Measurements from ENCODE around the gene PXMP2. TPM values are rescaled to one million over a fixed set of nuclear protein-coding genes. Genes with fewer than 3 reads are reported as not detected.
"Not testable (repeated sequence)": the region's sequence is repeated elsewhere in the genome, so short reads cannot be mapped to it uniquely, and the experiment has no call there.

PXMP2 gene
- total RNA-seq, 5 donors from 2014 or later (not counting 1 experiment from before 2014, with no cell fraction given), result 3.1 to 8.9 (median 6.5) TPM

GRCh38 chr12:132748319-132748718, 60.9 kb downstream of the PXMP2 start:
- CTCF ChIA-PET, result no interaction called here
- no peak for ATAC-seq (replicated peaks in 1 of 4)
- no peaks in the 10 kb centered on the region for H3K4me1 ChIP-seq (ENCODE audit: control insufficient read depth in 1 of 2, extremely low read depth in 1 of 2, insufficient read depth in 2 of 2, low read length in 2 of 2)

GRCh38 chr12:132753670-132754069, 66.3 kb downstream of the PXMP2 start:
- H3K36me3 Mint-ChIP-seq, result peaks cover 25% of the 10 kb centered on the region
- H3K4me3 ChIP-seq (ENCODE audit: control insufficient read depth in 1 of 2, extremely low read depth in 1 of 2, low read length in 1 of 2); H3K4me1 Mint-ChIP-seq; H3K4me3 Mint-ChIP-seq; H3K27me3 ChIP-seq (replicated peaks in 1 of 2; ENCODE audit: control insufficient read depth in 2 of 2, extremely low read depth in 1 of 2, insufficient read depth in 2 of 2, low read length in 1 of 2); CTCF ChIA-PET; H3K9me3 Mint-ChIP-seq; DNase-seq; ATAC-seq (replicated peaks in 1 of 4); H3K4me1 ChIP-seq (ENCODE audit: control insufficient read depth in 1 of 2, extremely low read depth in 1 of 2, insufficient read depth in 2 of 2, low read length in 2 of 2); H3K27ac ChIP-seq (ENCODE audit: low read length); H3K27ac Mint-ChIP-seq; POLR2A ChIA-PET; H3K9me3 ChIP-seq; H3K27me3 Mint-ChIP-seq: not testable (repeated sequence)
- WGBS (ENCODE audit: insufficient coverage), result 91% methylated on average over 3 of the region's 7 CpGs
- H3K36me3 ChIP-seq (ENCODE audit: control insufficient read depth in 2 of 2, extremely low read depth in 1 of 2, insufficient read depth in 1 of 2, low read length in 1 of 2), result peaks cover 5 to 64% of the 10 kb centered on the region in 2 donors

More at GRCh38 chr12:132748319-132748718, 60.9 kb downstream of the PXMP2 start:
- no peak overlapping the region for H3K4me3 ChIP-seq (ENCODE audit: control insufficient read depth in 1 of 2, extremely low read depth in 1 of 2, low read length in 1 of 2)
- DNase-seq, result no peak
- Mint-ChIP-seq H3K4me3 (no peak overlapping the region), H3K4me1 (peaks cover 0 to 2% (median 2%) of the 10 kb centered on the region in 3 donors), H3K9me3 (no peaks in the 10 kb centered on the region), H3K27me3 (no peaks in the 10 kb centered on the region), H3K36me3 (peaks cover 48% of the 10 kb centered on the region), H3K27ac (no peak overlapping the region)
- WGBS (ENCODE audit: insufficient coverage), result 86% methylated on average over 10 of the region's 10 CpGs
- no peaks in the 10 kb centered on the region for H3K27me3 ChIP-seq (replicated peaks in 1 of 2; ENCODE audit: control insufficient read depth in 2 of 2, extremely low read depth in 1 of 2, insufficient read depth in 2 of 2, low read length in 1 of 2)
- POLR2A ChIA-PET, result no interaction called here
- H3K36me3 ChIP-seq (ENCODE audit: control insufficient read depth in 2 of 2, extremely low read depth in 1 of 2, insufficient read depth in 1 of 2, low read length in 1 of 2), result peaks cover 28 to 91% of the 10 kb centered on the region in 2 donors
- H3K27ac ChIP-seq (ENCODE audit: low read length), result no peak overlapping the region
- no peaks in the 10 kb centered on the region for H3K9me3 ChIP-seq

GRCh38 chr12:132754160-132754932, 67.0 kb downstream of the PXMP2 start:
- H3K4me1 ChIP-seq (ENCODE audit: control insufficient read depth in 1 of 2, extremely low read depth in 1 of 2, insufficient read depth in 2 of 2, low read length in 2 of 2), result peaks cover 0 to 4% of the 10 kb centered on the region in 2 experiments
- peak in 2 of 4 experiments; percentile 29 to 34 for ATAC-seq (replicated peaks in 1 of 4)
- CTCF ChIA-PET, result no interaction called here

More at GRCh38 chr12:132754160-132754932, 67.0 kb downstream of the PXMP2 start:
- no peak overlapping the region for H3K27ac ChIP-seq (ENCODE audit: low read length)
- peaks cover 5 to 59% of the 10 kb centered on the region in 2 donors for H3K36me3 ChIP-seq (ENCODE audit: control insufficient read depth in 2 of 2, extremely low read depth in 1 of 2, insufficient read depth in 1 of 2, low read length in 1 of 2)
- Mint-ChIP-seq H3K27me3 (no peaks in the 10 kb centered on the region), H3K27ac (no peak overlapping the region), H3K4me1 (peaks cover 5 to 8% (median 8%) of the 10 kb centered on the region in 3 donors), H3K9me3 (no peaks in the 10 kb centered on the region), H3K36me3 (peaks cover 23% of the 10 kb centered on the region), H3K4me3 (no peak overlapping the region)
- no peaks in the 10 kb centered on the region for H3K27me3 ChIP-seq (replicated peaks in 1 of 2; ENCODE audit: control insufficient read depth in 2 of 2, extremely low read depth in 1 of 2, insufficient read depth in 2 of 2, low read length in 1 of 2)
- DNase-seq, result no peak
- H3K9me3 ChIP-seq, result no peaks in the 10 kb centered on the region
- 84% methylated on average over 8 of the region's 14 CpGs for WGBS (ENCODE audit: insufficient coverage)
- H3K4me3 ChIP-seq (ENCODE audit: control insufficient read depth in 1 of 2, extremely low read depth in 1 of 2, low read length in 1 of 2), result no peak overlapping the region
- POLR2A ChIA-PET, result no interaction called here

Other genes with a start within 250 kb of the PXMP2 start
- 100 to 1,000 TPM in 2 of 5 donors, 10 to 100 TPM in 3; 82.1 to 114 (median 99.3) TPM for gene FBRSL1, start 197.4 kb upstream of the PXMP2 start, total RNA-seq
- gene LRCOL1, start 77.0 kb upstream of the PXMP2 start, total RNA-seq, result not detected
- not detected for gene P2RX2, start 68.8 kb upstream of the PXMP2 start, total RNA-seq
- 10 to 100 TPM; 43.6 to 70.4 (median 66.1) TPM for gene POLE, start 245 bp upstream of the PXMP2 start, total RNA-seq
- 10 to 100 TPM; 21.3 to 32.4 (median 31.5) TPM for gene PGAM5, start 23.3 kb downstream of the PXMP2 start, total RNA-seq
- gene ANKLE2, start 74.2 kb downstream of the PXMP2 start, total RNA-seq, result 100 to 1,000 TPM in 2 of 5 donors, 10 to 100 TPM in 3; 88.1 to 106 (median 94.3) TPM
- 10 to 100 TPM; 49.1 to 77.9 (median 67.4) TPM for gene GOLGA3, start 141.3 kb downstream of the PXMP2 start, total RNA-seq
- 100 to 1,000 TPM in 1 of 5 donors, 10 to 100 TPM in 4; 84.2 to 107 (median 86.0) TPM for gene CHFR, start 200.0 kb downstream of the PXMP2 start, total RNA-seq

Measured in T-cell (primary cell).